ENCODE data around the gene KIF6.

GRCh38 chr6:39292637-39293036 is 432.6 kb downstream of the KIF6 start:
- no peak for TF ChIP-seq GATA2 (IDR thresholded peaks at IDR 0.05; ENCODE audit: low read depth, low read length)
- no peak for TF ChIP-seq GATA3 (IDR thresholded peaks at IDR 0.05; ENCODE audit: low read depth, low read length)

All from SH-SY5Y (cell line).